Stimulated activated CD8-positive, alpha-beta memory T cell treated with anti-CD3 and anti-CD28 coated beads, Interleukin-7, amount 100 ng/mL, for 24 hours (primary cell): ENCODE results near the gene CFDP1.
"Not testable (repeated sequence)": the region's sequence is repeated elsewhere in the genome, so short reads cannot be mapped to it uniquely, and the experiment has no call there.

Experiments
- DNase-seq: peaks from one replicate; pipeline ENCODE4 v3.0.0-alpha.2; 2020; ENCODE audit warnings: low read depth

The CFDP1 gene

DNA sequence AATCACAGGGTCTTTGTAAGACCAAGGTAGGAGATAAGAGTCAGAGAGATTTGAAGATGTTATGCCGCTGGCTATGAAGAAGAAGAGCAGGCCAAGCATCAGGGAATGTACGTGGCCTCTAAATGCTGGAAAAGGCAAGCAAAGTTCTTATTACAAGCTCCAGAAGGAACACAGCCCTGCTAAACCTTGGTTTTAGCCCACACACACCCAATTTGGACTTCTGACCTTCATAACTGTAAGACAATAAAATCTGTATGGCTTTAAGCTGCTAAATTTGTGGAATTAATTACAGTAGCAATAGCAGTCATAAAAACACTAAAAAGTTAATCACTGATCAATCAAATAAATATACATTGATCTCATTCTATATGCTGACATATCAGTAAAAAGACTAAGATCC is 25.1 kb upstream of the CFDP1 start:
- DNase-seq: no peak

DNA sequence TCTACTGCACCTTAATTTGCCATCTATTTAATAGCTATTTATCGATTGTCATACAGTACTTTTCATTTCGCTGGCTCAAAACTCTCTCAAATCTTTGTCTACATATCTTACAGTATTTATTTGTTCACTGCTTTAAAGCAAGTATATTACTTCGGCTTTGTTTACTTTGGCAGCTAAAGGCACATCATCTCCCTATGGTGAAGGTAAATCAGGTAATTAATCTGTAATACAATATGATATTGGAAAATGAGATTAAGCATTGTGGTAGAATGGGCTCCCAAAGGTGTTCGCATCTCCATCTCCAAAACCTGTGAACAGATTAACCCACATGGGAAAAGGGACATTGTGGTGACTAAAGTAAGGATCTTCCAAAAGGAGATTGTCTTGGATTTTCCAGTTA is 24.7 kb upstream of the CFDP1 start:
- DNase-seq: no peak

DNA sequence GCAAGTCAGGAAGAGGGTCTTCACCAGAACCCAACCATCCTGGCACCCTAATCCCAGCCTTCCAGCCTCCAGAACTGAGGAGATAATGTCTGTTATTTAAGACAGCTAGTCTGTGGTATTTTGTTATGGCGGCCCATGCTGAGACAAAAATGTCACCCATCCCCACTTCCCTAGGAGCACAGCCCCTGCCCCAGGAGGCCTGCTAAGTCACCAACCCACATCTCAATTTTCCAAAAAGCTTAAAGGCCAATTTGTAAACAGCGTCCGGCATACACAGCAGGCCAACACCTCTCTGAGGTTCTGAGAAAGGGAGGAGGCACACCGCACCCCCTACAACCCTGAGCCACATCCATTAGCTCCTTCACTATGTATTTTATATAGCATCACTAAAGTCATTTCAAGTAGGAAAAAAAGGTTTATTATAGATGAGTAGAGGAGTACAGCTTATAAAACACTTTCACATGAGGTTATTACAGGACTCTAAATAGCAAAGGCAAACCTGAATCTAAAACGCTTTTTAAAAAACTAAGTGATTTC is 24.2 kb upstream of the CFDP1 start:
- no peak for DNase-seq

DNA sequence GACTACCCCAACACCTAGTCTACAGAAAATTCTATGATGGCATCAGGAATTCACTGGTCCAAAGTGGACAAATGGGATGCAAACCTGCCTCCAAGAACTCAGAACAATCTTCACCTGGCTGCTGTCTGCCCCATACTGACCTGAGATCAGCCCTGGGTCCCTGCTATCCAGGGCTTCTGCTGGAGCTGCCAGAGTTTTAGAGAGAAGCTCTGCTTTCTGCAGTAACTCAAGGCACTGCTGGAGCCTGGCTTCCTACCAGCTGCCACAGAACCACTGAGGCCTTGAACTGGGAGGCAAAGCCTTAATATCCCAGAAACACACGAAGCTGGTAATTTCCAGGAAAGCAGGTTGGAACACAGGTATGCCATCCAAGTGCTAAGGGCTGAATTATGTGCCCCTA is 23.7 kb upstream of the CFDP1 start:
- DNase-seq: no peak

DNA sequence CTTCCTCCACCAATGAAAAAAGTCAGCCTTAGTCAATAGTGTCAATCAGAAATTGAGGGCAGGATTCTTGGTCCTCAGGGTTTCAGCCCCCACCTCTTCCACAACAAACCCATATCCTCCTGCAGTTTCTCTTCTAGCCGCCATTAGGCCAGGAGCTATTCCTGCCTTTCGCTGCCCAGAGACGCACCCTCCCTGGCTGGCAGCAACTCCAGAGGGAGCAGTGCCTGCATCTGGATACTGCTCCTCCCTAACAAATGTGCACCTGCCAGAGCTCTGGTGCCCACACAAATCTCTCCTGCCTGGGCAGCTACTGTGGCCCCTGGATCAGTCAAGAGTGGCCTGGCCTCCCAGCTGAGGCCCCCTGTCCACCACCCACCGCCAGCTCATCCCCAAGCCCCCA is 23.2 kb upstream of the CFDP1 start:
- DNase-seq: not testable (repeated sequence)

DNA sequence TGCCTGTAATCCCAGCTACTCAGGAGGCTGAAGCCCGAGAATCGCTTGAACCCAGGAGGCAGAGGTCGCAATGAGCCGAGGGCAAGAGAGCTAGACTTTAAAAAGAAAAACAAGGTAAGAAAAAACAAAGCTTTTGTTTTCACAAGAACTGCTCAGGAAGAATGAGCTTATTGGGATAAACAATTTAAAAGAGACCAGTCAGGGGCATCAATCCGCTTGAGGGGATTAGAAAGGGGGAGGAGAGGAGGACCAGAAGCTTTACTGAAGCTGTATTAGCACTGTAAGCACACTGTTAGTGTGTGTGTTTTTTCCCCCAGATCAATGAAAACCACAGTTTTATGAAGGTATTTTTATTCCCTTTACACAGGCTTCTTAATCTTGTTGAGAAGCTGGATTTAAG is 22.4 kb upstream of the CFDP1 start:
- no peak for DNase-seq

DNA sequence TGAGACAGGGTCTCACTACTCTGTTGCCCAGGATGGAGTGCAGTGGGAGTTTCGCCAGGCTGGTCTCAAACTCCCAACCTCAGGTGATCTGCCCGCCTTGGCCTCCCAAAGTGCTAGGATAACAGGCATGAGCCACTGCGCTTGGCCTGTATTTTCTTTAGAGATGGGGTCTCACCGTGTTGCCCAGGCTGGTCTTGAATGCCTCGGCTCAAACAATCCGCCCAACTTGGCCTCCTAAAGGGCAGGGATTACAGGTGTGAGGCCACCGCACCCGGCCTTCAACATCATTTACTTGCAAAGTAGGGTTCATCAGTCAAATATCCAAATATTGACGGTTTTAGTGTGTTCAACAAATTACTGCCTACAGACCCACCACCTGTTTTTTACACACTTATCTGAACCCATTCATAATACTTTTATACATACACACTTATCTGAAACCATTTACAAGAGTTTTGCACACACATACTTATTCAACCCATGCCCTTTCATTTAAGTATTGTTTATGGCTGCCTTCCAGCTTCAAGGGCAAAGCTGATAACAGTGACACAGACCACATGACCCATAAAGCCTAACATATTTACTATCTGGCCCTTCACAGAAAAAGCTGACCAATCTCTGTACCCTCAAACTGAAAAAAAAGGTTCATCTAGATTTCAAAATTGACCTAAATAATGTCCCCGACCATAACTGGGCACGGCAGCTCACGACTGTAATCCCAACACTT is 19.3 kb upstream of the CFDP1 start:
- no peak for DNase-seq

DNA sequence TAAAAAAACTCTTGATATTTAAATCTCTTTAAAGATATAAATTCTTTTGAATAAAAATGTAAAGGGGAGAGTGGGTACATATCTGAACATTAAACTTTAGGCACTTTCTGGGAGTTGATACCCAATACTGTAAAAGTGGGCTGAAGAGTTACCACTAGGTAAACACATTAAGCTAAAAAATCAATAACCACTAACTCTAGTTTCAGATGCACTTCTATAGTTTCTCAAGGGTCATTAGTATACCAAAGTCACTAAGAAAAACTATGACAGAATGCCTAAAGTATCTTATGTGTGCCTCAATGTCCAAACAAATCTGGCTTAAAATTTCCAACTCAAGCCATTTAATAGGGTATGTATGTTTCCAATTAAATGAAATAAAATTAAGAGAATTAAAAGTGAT is 13.1 kb upstream of the CFDP1 start:
- DNase-seq: no peak

DNA sequence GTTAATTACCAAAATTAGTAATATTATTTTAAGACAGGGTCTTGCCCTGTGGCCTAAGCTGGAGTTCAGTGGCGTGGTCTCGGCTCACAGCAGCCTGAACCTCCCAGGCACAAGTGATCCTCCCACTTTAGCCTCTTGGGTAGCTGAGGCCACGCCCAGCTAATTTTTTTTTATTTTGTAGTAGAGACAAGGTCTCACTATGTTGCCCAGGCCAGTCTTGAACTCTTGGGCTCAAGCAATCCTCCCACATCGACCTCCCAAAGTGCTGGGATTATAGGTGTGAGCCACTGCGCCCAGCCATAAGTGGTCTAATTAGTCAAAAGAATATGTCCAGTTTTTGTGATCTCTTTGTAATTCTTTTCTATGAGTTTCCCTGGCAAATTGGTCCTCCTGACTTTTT is 12.0 kb upstream of the CFDP1 start:
- no peak for DNase-seq

DNA sequence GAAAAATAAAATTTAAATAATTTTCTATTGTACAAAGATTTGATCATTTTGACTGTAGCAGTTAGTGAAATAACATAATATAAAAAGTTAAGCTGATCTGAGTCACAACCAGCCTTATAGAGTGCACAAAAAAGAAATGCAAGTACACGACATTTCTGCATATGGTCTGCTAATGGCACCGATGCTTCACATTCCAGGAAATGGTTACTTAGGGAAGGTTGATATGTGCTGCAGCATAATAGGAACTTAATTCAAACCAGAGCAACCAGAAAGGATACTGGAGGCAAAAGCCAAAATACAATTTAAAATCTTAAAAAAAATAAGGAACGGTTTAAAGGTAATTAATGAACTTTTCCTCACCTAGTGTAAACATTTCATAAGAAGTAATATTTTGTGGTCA is 10.0 kb upstream of the CFDP1 start:
- DNase-seq: no peak

DNA sequence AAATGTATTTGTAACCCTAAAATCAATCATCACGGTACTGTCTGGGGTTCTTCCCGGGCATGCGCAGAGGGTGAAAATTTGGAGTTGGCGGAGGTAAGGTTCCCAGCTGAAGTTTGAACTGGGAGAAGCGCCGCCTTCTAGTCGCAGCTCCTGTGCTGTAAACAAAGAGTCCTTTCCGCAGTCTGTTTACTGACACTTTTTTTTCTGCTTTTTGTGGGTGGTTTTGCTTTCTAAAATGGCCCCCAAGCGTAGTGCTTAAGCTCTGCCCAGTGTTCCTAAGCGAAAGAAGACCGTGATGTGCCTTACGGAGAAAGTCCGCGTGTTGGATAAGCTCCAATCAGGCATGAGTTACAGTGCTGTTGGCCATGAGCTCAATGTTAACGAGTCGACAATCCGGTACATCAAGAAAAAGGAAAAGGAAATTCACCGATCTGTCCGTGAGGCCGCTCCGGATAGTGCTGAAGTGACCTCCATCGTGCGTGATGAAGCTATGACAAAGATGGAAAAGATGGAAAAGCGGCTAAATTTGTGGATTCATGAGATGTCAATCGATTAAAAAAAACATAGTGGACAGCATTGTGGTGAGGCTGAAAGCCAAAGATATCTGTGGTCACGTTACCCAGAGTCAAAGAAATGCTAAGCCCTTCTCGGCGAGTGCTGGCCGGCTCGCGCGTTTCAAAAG is 570 bp upstream of the CFDP1 start:
- DNase-seq: peak; percentile 15

DNA sequence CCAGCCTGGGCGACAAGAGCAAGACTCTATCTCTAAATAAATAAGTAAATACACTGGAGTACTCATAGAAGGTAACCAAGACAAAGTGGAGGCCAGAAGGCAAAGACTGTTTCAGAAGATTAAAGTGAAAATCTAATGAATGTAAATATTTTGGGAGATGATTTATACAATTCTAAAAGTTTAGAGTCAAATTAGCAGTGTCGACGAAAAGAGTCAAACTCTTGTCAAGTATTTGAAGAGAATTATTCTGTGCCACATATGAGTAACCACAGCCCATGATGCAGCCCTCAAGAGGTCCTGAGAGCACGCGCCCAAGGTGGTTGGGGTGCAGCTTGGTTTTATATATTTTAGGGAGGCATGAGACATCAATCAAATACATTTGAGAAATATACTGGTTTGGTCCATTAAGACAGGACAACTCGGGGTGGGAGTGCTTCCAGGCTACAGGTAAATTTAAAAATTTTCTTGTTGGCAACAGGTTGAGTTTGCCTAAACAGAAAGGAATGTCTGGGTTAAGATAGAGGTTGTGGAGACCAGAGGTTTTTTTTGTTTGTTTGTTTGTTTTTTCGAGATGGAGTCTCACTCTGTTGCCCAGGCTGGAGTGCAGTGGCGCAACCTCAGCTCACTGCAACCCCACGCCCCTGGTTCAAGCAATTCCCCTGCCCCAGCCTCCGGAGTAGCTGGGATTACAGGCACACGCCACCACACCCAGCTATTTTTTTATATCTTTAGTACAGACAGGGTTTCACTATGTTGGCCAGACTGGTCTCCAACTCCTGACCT is 3.5 kb downstream of the CFDP1 start:
- no peak for DNase-seq

DNA sequence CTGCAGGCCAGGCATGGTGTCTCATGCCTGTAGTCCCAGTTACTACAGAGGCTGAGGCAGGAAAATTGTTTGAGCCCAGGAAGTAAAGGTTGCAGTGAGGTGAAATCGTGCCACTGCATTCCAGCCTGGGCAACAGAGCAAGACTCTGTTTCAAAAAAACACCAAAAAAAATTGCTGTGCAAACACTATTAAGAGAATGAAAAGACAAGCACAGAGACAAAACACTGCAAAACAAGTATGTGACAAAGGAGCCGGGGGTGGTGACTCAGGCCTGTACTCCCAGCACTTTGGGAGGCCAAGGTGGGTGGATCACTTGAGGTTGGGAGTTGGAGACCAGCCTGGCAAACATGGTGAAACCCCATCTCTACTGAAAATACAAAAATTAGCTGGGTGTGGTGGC is 6.8 kb downstream of the CFDP1 start:
- DNase-seq: not testable (repeated sequence)

DNA sequence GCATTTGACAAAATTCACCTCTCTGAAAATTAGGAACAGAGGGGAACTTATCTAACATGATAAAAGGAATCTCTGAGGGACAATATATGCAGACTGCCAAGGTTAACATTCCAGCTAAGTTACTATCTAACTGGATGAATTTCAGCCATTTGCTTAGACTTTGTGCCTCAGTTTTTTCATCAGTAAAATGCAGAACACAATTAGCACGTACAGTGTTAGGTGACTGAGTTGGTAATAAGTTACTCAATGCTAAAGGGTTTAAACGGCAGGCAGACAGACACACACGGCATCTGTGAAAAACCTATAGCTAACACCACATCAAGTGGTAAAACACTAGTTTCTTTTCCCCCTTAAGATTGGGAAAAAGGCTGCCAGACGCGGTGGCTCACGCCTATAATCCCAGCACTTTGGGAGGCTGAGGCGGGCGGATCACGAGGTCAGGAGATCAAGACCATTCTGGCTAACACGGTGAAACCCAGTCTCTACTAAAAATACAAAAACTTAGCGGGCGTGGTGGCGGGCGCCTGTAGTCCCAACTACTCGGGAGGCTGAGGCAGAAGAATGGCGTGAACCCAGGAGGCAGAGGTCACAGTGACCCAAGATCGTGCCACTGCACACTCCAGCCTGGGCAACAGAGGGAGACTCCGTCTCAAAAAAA is 9.1 kb downstream of the CFDP1 start:
- DNase-seq: not testable (repeated sequence)

DNA sequence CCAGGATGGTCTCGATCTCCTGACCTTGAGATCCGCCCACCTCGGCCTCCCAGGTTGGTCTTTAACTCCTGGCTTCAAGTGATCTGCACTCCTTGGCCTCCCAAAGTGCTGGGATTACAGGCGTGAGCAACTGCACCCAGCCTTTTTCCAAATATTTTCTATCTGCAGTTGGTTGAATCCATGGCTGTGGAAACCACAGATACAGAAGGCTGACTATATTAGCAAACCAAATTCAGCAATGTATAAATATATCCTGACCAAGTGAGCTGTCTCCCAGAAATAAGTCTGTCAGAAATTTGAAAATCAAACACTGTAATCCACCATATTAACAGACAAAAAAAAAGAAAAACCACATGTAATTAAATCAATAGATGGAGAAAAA is 9.6 kb downstream of the CFDP1 start:
- DNase-seq: no peak

DNA sequence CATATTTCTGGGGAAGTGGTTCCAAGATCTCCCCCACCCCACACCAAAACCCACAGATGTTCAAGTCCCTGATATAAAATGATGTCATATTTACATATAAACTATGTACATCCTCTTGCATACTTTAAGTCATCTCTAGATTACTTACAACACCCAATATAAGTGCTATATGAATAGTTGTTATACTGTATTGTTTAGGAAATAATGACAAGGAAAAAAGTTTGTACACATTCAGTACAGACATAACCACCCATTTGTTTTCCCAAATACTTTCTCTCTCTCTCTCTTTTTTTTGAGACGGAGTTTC is 11.5 kb downstream of the CFDP1 start:
- no peak for DNase-seq

DNA sequence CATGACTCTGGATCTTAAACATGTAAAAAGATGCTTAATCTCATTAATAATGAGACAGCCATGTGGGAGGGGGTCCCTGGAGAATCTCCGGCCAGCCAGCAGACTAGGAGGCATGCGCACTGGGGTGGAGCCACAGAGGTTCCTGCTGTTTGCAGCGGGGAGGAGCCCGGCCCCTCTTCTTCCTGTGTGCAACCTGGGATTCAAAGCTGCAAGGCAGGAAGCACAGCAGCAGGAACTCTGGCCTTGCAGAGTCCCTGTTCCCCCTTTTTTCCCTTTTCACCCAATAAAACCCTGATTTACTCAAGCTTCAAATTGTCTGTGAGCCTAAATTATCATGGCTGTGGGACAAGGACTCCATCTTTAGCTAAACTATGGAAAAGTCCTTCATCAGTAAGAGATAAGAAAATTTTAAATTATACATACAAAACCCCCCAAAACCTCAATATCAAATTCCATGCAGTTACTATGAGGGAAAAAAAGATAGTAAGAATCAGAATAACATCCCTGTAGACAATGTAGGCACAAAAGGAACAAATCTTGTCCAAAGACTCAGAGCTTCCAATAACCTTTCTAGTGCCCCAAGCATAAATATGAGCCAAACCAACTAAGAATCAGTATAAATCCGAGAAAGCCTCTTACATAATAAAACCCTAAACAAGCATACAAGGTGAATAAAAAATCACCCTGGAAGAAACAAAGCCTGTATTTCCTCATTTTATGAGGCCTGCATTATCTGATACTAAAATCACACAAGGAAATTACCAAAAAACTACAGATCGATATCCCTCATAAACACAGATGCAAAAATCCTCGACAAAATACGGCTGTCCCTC is 12.1 kb downstream of the CFDP1 start:
- DNase-seq: no peak

DNA sequence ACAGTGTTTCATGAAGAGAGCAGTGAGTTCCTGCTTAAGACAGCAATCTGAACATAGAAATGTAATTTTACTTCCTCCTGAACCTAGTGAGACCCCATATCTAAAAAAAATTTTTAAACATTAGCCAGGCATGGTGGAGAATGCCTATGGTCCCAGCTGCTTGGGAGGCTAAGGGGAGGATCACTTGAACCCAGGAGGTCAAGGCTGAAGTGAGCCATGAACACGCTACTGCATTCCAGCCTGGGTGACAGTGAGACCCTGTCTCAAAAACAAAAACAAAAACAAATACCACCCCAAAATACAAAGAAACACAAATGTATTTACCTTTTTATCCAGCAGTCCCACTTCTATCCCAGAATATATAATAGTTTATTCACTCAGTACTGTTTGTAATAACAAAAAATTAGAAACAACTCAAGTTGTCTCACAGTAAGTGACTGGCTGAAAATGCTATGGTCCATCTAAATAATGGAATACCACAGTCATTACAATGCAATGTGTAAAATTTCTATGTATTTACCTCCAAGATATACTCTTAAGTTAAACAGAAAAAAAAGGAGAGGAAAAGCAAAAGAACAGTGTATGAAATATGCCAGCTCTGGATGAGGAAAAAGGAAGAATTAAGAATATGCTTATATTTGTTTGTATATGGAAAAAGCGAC is 16.3 kb downstream of the CFDP1 start:
- no peak for DNase-seq

DNA sequence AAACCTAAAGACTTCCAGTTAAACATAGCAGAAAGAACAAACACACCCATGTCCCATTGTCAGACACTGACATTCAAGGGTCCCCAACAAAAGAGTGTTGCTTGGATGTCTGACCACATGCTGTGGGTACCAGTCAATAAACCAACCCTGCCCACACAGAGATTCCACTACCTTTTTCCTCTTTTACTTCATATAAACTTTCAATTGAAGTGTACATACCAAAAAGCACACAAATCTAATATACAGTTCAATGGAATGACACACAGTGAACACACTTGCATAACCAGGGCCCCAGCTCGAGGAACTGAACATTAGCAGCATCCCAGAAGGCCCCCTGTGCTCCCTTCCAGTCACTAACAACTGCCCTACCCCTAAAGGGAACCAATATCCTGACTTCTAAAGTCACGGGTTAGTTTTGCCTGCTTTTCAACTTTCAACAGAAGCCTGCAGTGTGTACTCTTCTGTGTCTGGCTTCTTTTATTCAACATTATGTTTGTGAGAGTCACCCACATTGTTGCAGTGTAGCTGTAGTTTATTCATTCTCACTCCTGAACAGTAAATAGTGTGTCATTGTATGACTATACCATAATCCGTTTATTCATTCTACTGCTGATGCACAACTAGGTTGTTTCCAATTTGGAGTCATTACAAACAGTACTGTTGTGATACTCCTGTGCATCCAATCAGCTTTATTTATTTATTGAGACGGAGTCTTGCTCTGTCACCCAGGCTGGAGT is 18.0 kb downstream of the CFDP1 start:
- no peak for DNase-seq

DNA sequence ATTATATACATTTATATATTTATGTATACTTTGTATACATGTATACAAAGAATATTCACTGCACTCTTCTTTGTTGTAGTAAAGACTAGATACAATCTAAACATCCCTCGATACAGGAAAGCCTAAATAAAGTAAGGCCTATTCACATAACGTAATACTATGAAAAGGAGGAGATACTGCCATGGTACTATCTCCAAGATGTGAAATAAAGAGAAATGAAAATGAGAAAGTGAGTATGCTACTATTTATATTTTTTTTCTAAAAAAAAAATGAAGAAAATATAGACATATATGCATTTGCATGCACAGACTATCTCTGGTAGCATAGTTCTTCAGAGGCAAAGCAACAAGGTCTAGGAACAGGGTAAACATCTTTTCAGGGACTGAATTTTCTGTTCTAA is 19.4 kb downstream of the CFDP1 start:
- no peak for DNase-seq
